ENCODE results near the gene MICAL3. TPM values are rescaled to one million over a fixed set of nuclear protein-coding genes. Genes with fewer than 3 reads are reported as not detected.

MICAL3 gene
- total RNA-seq, 6 experiments from 2014 or later = 38.6 to 44.1 (median 39.7) TPM

DNA sequence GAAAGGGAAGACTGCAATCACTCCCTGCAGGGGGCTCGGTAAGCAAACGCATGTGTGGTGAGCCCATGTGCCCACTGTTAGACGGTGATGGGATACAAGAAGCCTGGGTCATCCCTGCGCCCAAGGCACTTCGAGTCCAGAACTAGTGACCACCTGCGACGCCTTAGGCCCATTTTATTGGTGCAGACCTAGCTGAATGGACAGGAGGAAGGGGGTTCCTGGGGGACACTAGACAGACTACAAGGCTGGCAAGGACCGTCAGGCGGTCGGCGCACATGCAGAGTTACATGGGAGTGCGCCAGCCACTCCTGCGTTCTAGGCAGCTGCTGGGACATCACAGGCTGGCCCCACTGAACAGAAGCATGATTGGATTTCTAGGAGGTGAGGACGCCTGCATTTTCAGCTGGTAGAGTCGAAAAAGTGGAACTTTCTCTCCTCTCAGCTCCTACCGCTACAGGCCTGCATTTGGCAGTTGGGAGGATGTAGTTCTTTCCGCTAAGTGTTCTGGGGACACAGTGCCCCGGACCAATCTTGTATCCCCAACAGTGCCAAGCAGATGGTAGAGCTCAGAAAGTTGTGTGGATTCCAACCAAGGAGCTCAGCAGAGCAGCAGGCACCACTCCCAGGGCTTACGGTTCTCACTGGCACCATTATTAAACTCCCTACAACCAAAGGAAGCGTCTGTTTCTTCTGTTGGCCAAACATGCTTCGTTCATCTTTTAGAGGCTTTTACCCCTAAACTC, 285.8 kb downstream of the MICAL3 start:
- TF ChIP-seq, protein P1, sequence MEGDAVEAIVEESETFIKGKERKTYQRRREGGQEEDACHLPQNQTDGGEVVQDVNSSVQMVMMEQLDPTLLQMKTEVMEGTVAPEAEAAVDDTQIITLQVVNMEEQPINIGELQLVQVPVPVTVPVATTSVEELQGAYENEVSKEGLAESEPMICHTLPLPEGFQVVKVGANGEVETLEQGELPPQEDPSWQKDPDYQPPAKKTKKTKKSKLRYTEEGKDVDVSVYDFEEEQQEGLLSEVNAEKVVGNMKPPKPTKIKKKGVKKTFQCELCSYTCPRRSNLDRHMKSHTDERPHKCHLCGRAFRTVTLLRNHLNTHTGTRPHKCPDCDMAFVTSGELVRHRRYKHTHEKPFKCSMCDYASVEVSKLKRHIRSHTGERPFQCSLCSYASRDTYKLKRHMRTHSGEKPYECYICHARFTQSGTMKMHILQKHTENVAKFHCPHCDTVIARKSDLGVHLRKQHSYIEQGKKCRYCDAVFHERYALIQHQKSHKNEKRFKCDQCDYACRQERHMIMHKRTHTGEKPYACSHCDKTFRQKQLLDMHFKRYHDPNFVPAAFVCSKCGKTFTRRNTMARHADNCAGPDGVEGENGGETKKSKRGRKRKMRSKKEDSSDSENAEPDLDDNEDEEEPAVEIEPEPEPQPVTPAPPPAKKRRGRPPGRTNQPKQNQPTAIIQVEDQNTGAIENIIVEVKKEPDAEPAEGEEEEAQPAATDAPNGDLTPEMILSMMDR (IDR thresholded peaks at IDR 0.05) = no peak
- no peak for DNase-seq
- Mint-ChIP-seq H3K36me3 (ENCODE audit: low read depth) (peaks cover 5% of the 10 kb centered on the region), H3K9me3 (no peaks in the 10 kb centered on the region), H3K27me3 (ENCODE audit: insufficient read depth) (no peaks in the 10 kb centered on the region), H3K4me1 (ENCODE audit: low read depth) (peaks cover 17% of the 10 kb centered on the region), H3K27ac (no peak overlapping the region), H3K4me3 (no peak overlapping the region)

Small RNAs within 50 kb of the gene (microRNA-seq; reads per million reads assigned to microRNA genes)
- gene MIR3198-1 (not detected), gene MIR648 (not detected)

Other genes starting within 250 kb of the MICAL3 start
- gene PEX26, start 53.4 kb upstream of the MICAL3 start, total RNA-seq (2021; fragmentation: NEBNext Ultra II Directional; extraction: Animal tissue kit (Norgen Biotek cat#: 25700)) = 10 to 100 TPM; 38.9 to 49.8 (median 43.5) TPM
- gene TUBA8, start 86.2 kb upstream of the MICAL3 start, total RNA-seq (2021; fragmentation: NEBNext Ultra II Directional; extraction: Animal tissue kit (Norgen Biotek cat#: 25700)) = under 1 TPM; 0.14 to 0.43 (median 0.29) TPM
- 1 to 10 TPM; 1.6 to 2.9 (median 2.4) TPM for gene USP18, start 125.6 kb upstream of the MICAL3 start, total RNA-seq (2021; fragmentation: NEBNext Ultra II Directional; extraction: Animal tissue kit (Norgen Biotek cat#: 25700))

Data from HFFc6 (cell line).